ENCODE data around the gene CMIP. TPM values are rescaled to one million over a fixed set of nuclear protein-coding genes. Genes with fewer than 3 reads are reported as not detected.

The CMIP gene
- polyA plus RNA-seq, 1 donor = 11.9 TPM

GRCh38 chr16:81604960-81605383, 160.4 kb downstream of the CMIP start:
- no peak for DNase-seq (ENCODE audit: low read depth)

GRCh38 chr16:81606039-81606438, 161.4 kb downstream of the CMIP start:
- DNase-seq (ENCODE audit: low read depth) = no peak

DNA sequence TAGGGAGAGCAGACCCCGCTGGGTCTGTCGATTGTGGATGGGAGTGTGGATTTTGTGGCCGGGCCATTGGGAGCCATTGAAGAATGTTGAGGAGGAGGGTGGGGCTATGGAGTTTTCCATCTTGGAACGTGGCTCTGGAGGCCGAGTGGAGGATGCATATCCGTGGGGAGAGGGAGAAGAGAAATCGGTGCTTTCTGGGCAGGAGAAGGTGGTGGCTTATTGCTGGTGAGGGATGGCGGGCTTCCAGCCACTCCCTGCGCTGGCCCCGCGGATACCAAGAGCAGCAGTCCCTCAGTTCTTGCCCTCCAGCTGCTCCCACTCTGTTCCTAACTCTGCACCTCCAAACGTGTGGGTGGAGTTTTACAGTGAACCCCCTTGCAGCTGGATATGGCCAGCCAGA, 162.4 kb downstream of the CMIP start:
- no peak for DNase-seq (ENCODE audit: low read depth)

GRCh38 chr16:81607805-81608522, 163.4 kb downstream of the CMIP start:
- no peak for DNase-seq (ENCODE audit: low read depth)

- DNase-seq (ENCODE audit: low read depth) = no peak
These were observed 164.1 kb downstream of the CMIP start for GRCh38 chr16:81608523-81609209.

DNA sequence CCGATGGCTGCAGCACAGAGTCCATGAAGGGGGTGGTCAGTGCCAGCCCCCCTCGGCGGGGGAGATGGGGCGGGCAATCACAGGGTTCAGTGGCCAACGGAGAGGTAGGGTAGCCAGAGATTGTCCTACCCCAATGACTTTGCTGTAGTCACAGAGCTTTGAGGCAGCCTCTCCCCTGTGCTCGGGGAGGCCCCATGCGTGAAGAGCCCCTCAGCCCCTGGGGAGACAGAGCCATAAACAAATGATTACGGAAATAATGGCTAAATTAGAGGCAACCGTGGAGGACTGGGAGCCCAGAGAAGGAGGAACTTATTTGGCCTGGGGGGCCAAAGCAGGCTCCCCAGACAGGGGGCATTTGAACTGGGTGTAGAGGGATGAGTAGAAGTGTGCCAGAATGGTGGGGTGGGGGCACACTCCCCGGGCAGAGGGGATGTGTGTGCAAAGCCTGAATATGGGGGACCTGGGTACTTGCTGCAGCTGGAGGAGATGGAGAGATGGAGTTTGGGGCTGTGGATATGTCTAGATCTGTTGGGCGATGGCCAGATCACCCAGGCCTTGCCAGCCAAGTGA, 164.8 kb downstream of the CMIP start:
- DNase-seq (ENCODE audit: low read depth) = no peak

DNA sequence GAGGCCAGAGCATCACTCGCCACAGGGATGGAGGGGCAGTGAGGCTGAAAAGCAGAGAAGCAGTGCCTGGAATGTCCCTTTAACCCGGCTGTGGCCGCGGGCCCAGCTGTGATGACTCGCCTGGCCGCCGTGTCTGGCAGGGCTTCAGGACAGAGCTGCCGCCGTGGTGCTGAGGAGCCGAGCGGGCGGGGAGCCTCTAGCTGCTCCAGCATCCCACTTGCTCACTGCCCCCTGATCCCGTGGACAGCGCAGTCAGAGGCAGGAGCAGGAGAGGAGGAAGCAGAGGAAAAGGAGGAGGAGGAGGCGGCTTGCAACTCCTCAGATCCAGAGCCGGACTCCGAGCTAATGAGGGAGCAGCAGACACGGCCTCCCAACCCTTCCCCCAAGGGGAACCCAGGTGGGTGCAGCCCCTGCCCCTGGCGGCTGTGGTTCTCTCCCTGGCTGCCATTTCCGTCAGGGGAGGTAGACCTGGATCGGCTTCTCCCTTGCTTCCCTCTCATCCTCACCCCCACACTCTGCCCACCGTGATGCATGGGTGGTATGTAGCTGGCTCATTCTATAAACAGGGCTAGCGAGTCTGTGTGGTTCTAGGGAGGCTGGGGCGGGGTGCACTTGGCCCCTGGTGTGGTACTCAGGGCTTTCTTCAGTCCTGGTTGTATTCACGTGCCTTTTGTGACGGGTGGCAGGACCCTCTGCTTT, 165.7 kb downstream of the CMIP start:
- no peak for DNase-seq (ENCODE audit: low read depth)

DNA sequence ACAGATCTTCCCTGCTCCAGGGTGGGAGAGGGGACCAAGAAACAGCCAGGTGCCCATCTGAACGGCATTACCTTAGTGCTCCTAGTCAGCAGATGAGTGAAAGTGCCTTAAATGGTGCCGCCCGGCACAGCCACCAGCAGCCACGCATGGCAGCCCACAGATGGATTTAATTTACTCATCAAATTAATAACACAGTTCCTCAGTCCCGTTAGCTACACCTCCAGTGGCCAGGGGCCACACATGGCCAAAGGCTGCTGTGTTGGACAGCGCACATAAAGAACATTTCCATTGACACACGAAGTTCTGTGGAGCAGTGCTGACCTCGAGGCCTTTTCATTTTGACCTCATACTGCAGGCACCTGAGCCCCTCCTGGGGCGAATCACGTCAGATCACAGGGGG, 166.3 kb downstream of the CMIP start:
- DNase-seq (ENCODE audit: low read depth) = no peak

GRCh38 chr16:81611721-81612120, 167.1 kb downstream of the CMIP start:
- DNase-seq (ENCODE audit: low read depth) = no peak

- no peak for DNase-seq (ENCODE audit: low read depth)
These were observed 167.9 kb downstream of the CMIP start for GRCh38 chr16:81612351-81613163.

DNA sequence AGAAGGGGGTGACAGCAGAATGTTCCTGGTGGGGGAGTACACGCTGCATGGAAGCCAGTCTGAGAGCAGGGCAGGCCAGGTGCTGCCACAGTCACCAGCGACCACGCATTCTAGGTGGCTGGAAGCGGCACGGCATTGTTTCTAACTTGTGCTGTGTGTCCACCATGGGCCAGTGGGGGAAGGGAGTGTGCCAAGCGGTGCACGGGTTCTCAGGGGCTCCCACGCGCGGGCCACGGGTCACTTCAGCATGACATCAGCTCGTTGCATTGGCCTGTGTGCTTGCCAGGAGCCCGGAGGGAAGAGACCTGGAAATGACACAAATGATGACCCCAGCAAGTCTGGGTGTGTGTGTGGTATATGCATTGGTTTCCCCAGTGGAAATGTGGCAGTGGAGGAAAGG, 169.6 kb downstream of the CMIP start:
- no peak for DNase-seq (ENCODE audit: low read depth)

GRCh38 chr16:81614654-81615359, 170.2 kb downstream of the CMIP start:
- DNase-seq (ENCODE audit: low read depth) = no peak

- DNase-seq (ENCODE audit: low read depth) = no peak
These were observed 170.8 kb downstream of the CMIP start for GRCh38 chr16:81615411-81615810.

- no peak for DNase-seq (ENCODE audit: low read depth)
These were observed 171.2 kb downstream of the CMIP start for GRCh38 chr16:81615833-81616232.

DNA sequence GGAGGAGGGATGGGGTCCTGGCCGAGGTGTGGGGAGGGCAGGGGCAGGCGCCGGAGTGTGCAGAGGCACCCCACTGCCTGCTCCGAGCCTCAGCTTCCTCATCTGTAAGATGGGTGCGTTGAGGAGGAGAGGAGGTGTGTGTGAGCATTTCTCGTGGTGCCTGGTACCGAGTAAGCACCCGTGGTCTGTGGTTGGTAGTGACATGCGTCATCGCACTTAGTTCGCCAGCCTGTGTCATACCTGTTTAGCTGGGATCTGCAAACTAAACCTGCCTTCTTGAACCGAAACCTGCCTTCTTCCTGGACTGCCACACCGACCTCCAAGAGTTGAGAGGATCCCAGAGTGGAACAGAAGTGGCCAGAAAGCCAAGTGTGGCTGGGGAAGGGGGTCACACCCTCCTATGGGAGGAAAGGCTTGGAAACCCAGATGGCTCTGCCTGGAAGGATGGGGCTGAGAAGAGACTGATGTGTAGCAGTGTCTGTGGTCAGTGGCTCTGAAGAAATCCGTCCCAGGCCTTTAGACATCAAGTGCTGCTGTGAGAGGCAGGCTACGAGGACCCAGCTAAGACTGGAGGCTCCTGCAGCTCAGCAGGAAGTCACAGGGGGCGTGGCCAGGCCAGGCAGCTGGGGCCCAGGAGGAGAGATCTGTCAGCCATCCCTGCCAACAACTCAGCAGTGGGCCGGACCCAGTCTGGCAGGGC, 171.9 kb downstream of the CMIP start:
- DNase-seq (ENCODE audit: low read depth) = no peak

DNA sequence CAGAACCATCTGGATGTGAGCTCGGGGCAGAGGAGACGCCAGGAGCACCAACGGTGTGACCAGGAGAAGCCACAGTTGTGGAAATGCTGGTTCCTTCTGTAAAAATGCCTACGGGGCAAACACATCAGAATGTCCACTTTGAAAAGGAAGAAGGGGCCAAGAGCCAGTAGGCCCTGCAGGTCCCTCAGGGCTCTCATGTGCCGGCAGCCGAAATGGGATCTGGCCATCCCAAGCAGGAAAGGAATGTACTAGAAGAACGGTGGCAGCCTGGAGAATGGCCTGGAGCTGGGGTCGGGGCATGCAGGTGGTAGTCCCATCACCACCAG, 172.4 kb downstream of the CMIP start:
- DNase-seq (ENCODE audit: low read depth) = no peak

GRCh38 chr16:81618187-81618586, 173.6 kb downstream of the CMIP start:
- DNase-seq (ENCODE audit: low read depth) = no peak

- DNase-seq (ENCODE audit: low read depth) = no peak
These were observed 174.1 kb downstream of the CMIP start for GRCh38 chr16:81618661-81619060.

- DNase-seq (ENCODE audit: low read depth) = no peak
These were observed 175.4 kb downstream of the CMIP start for GRCh38 chr16:81620029-81620428.

DNA sequence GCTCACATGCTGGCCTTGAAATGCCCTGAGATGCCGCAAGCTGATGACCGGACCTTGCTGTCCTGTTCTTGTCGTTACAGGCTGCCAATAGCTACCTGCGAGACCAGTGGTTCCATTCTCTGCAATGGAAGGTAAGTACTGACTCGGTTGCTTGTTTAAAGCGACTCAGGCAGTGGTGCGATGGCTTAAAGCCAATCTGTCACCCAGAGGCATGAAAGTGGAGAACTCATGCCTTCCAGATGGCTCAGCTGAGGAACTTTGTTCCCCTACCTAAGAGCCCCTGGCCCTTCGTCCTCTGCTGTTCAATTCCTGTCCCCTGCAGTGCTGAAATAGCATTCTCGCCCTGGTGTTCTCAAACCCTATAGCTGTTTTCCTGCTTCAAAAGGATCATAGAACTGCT, 176.2 kb downstream of the CMIP start:
- no peak for DNase-seq (ENCODE audit: low read depth)

DNA sequence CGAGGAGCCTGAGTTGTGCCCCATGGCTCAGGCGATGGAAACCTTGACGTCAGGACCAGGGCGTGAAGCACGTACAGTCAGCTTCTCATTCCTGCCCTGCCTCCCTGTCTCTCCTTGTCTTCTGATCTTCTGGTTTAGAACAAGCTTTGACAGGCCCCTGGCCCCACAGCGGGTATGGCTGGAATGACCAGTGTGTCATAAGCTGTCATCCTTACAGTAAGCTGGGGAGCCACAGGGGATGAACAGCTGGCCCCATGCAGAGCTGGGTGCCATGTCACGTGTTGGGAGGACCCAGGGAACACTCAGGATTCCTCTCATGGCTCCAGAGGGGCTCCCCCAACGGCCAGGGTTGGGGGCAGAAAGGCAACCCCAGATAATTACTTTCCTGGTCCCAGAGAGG, 176.9 kb downstream of the CMIP start:
- DNase-seq (ENCODE audit: low read depth) = no peak
